ENCODE results near the gene ARR3.
A peak's percentile ranks its signal among the peaks of the same experiment; 100 is the strongest.
"Not testable (repeated sequence)": the region's sequence is repeated elsewhere in the genome, so short reads cannot be mapped to it uniquely, and the experiment has no call there.

Gene ARR3

GRCh38 chrX:70255452-70255851 lies 12.7 kb upstream of the ARR3 start:
- Histone ChIP-seq H3K9me3 (ENCODE audit: control insufficient read depth, insufficient read depth, low read length) (no peaks in the 10 kb centered on the region), H3K36me3 (ENCODE audit: insufficient read depth, low read length) (no peaks in the 10 kb centered on the region), H3K4me1 (ENCODE audit: insufficient read depth, low read length) (0 out of 2 replicates have a peak, but pooled peaks cover 11% of the 10 kb centered on the region), H3K9ac (ENCODE audit: low read depth, low read length) (no peak overlapping the region)

- no peak overlapping the region for H3K9ac ChIP-seq (ENCODE audit: low read depth, low read length)
- no peaks in the 10 kb centered on the region for H3K9me3 ChIP-seq (ENCODE audit: control insufficient read depth, insufficient read depth, low read length)
- peaks cover 11% of the 10 kb centered on the region; the same call in 1 of the 2 replicates for H3K4me1 ChIP-seq (ENCODE audit: insufficient read depth, low read length)
- H3K36me3 ChIP-seq (ENCODE audit: insufficient read depth, low read length), result no peaks in the 10 kb centered on the region
Observed at GRCh38 chrX:70257423-70258288, 10.5 kb upstream of the ARR3 start.

GRCh38 chrX:70260104-70260503 lies 8.0 kb upstream of the ARR3 start, which contains the start of gene P2RY4:
Gene P2RY4, minus strand, starts transcription at chrX:70260204. Its CDS starts 580 bp downstream, at chrX:70259624.
- Histone ChIP-seq H3K9ac (ENCODE audit: low read depth, low read length) (no peak within 1 kb of the TSS), H3K4me1 (ENCODE audit: insufficient read depth, low read length) (no peaks in the 10 kb centered on the region; the same call in 1 of the 2 replicates), H3K9me3 (ENCODE audit: control insufficient read depth, insufficient read depth, low read length) (no peaks in the 10 kb centered on the region), H3K36me3 (ENCODE audit: insufficient read depth, low read length) (no peaks in the 10 kb centered on the region)

GRCh38 chrX:70262952-70263567 lies 5.1 kb upstream of the ARR3 start:
- no peak overlapping the region for H3K9ac ChIP-seq (ENCODE audit: low read depth, low read length)
- no peaks in the 10 kb centered on the region; the same call in 1 of the 2 replicates for H3K4me1 ChIP-seq (ENCODE audit: insufficient read depth, low read length)
- H3K36me3 ChIP-seq (ENCODE audit: insufficient read depth, low read length), result no peaks in the 10 kb centered on the region
- H3K9me3 ChIP-seq (ENCODE audit: control insufficient read depth, insufficient read depth, low read length), result no peaks in the 10 kb centered on the region

GRCh38 chrX:70264784-70265183 lies 3.4 kb upstream of the ARR3 start:
- Histone ChIP-seq H3K9ac (ENCODE audit: low read depth, low read length) (no peak overlapping the region), H3K36me3 (ENCODE audit: insufficient read depth, low read length) (no peaks in the 10 kb centered on the region)

GRCh38 chrX:70274029-70274428 lies 5.9 kb downstream of the ARR3 start:
- not testable (repeated sequence) for H3K36me3 ChIP-seq (ENCODE audit: insufficient read depth, low read length); H3K9ac ChIP-seq (ENCODE audit: low read depth, low read length); H3K4me1 ChIP-seq (ENCODE audit: insufficient read depth, low read length); H3K9me3 ChIP-seq (ENCODE audit: control insufficient read depth, insufficient read depth, low read length)

More at GRCh38 chrX:70264784-70265183, 3.4 kb upstream of the ARR3 start:
- Histone ChIP-seq H3K4me1 (ENCODE audit: insufficient read depth, low read length) (no peaks in the 10 kb centered on the region; the same call in 1 of the 2 replicates), H3K9me3 (ENCODE audit: control insufficient read depth, insufficient read depth, low read length) (no peaks in the 10 kb centered on the region)

- no peaks in the 10 kb centered on the region for H3K36me3 ChIP-seq (ENCODE audit: insufficient read depth, low read length)
- H3K4me1 ChIP-seq (ENCODE audit: insufficient read depth, low read length), result no peaks in the 10 kb centered on the region
Observed at GRCh38 chrX:70279081-70279480, 10.9 kb downstream of the ARR3 start.

GRCh38 chrX:70280573-70280972 lies 12.4 kb downstream of the ARR3 start:
- H3K9me3 ChIP-seq (ENCODE audit: control insufficient read depth, insufficient read depth, low read length), result no peaks in the 10 kb centered on the region
- no peaks in the 10 kb centered on the region for H3K36me3 ChIP-seq (ENCODE audit: insufficient read depth, low read length)
- no peak overlapping the region for H3K9ac ChIP-seq (ENCODE audit: low read depth, low read length)
- H3K4me1 ChIP-seq (ENCODE audit: insufficient read depth, low read length), result no peaks in the 10 kb centered on the region

More at GRCh38 chrX:70279081-70279480, 10.9 kb downstream of the ARR3 start:
- no peaks in the 10 kb centered on the region for H3K9me3 ChIP-seq (ENCODE audit: control insufficient read depth, insufficient read depth, low read length)
- H3K9ac ChIP-seq (ENCODE audit: low read depth, low read length), result no peak overlapping the region

- Histone ChIP-seq H3K9ac (ENCODE audit: low read depth, low read length) (no peak within 1 kb of the TSS), H3K36me3 (ENCODE audit: insufficient read depth, low read length) (0 out of 2 replicates have a peak, but pooled peaks cover 3% of the 10 kb centered on the region), H3K4me1 (ENCODE audit: insufficient read depth, low read length) (no peaks in the 10 kb centered on the region), H3K9me3 (ENCODE audit: control insufficient read depth, insufficient read depth, low read length) (no peaks in the 10 kb centered on the region)
Observed at GRCh38 chrX:70281951-70282350, 13.8 kb downstream of the ARR3 start, which contains the start of gene RAB41. Gene RAB41, plus strand, starts transcription at chrX:70282172. Its CDS starts 46 bp downstream, at chrX:70282218.

- peak overlapping the region; percentile 68 for H3K9ac ChIP-seq (ENCODE audit: low read depth, low read length)
- H3K4me1 ChIP-seq (ENCODE audit: insufficient read depth, low read length), result no peaks in the 10 kb centered on the region
- H3K36me3 ChIP-seq (ENCODE audit: insufficient read depth, low read length), result peaks cover 9% of the 10 kb centered on the region; the same call in 1 of the 2 replicates
- no peaks in the 10 kb centered on the region for H3K9me3 ChIP-seq (ENCODE audit: control insufficient read depth, insufficient read depth, low read length)
Observed at GRCh38 chrX:70289168-70289792, 21.1 kb downstream of the ARR3 start.

GRCh38 chrX:70289793-70290770 lies 21.9 kb downstream of the ARR3 start, which contains the start of the genes KIF4A and PDZD11:
Gene KIF4A, plus strand, starts transcription at chrX:70290104. Its CDS starts 355 bp downstream, at chrX:70290459.
Gene PDZD11, minus strand, starts transcription at chrX:70289927. Its CDS starts 586 bp downstream, at chrX:70289341.
- Histone ChIP-seq H3K36me3 (ENCODE audit: insufficient read depth, low read length) (peaks cover 9% of the 10 kb centered on the region; the same call in 1 of the 2 replicates), H3K9ac (ENCODE audit: low read depth, low read length) (peak within 1 kb of the TSS; percentile 68), H3K9me3 (ENCODE audit: control insufficient read depth, insufficient read depth, low read length) (no peaks in the 10 kb centered on the region), H3K4me1 (ENCODE audit: insufficient read depth, low read length) (no peaks in the 10 kb centered on the region)

- Histone ChIP-seq H3K36me3 (ENCODE audit: insufficient read depth, low read length) (peaks cover 3% of the 10 kb centered on the region; the same call in 1 of the 2 replicates), H3K4me1 (ENCODE audit: insufficient read depth, low read length) (no peaks in the 10 kb centered on the region), H3K9ac (ENCODE audit: low read depth, low read length) (no peak overlapping the region), H3K9me3 (ENCODE audit: control insufficient read depth, insufficient read depth, low read length) (no peaks in the 10 kb centered on the region)
Observed at GRCh38 chrX:70292788-70293187, 24.7 kb downstream of the ARR3 start.

GRCh38 chrX:70293621-70294020 lies 25.5 kb downstream of the ARR3 start:
- peaks cover 3% of the 10 kb centered on the region; the same call in 1 of the 2 replicates for H3K36me3 ChIP-seq (ENCODE audit: insufficient read depth, low read length)
- H3K9me3 ChIP-seq (ENCODE audit: control insufficient read depth, insufficient read depth, low read length), result no peaks in the 10 kb centered on the region
- H3K4me1 ChIP-seq (ENCODE audit: insufficient read depth, low read length), result no peaks in the 10 kb centered on the region
- no peak overlapping the region for H3K9ac ChIP-seq (ENCODE audit: low read depth, low read length)
